Loucy (cell line): ENCODE measurements around the gene NCK1.

Source experiments
- EZH2phosphoT487 ChIP-seq: fragments of 200-600 bp; IDR thresholded peaks from 2 replicates; pipeline ENCODE4 v1.6.1; 2018; ENCODE audit warnings: antibody characterized with exemption, mild to moderate bottlenecking, moderate library complexity, borderline replicate concordance
- TF ChIP-seq, protein P1 (sequence below): fragments of 200-600 bp; sonication (generic); conservative IDR thresholded peaks from 2 replicates; pipeline ENCODE4 v1.5.1; 2014; ENCODE audit warnings: mild to moderate bottlenecking, antibody characterized with exemption, low read length

DNA sequence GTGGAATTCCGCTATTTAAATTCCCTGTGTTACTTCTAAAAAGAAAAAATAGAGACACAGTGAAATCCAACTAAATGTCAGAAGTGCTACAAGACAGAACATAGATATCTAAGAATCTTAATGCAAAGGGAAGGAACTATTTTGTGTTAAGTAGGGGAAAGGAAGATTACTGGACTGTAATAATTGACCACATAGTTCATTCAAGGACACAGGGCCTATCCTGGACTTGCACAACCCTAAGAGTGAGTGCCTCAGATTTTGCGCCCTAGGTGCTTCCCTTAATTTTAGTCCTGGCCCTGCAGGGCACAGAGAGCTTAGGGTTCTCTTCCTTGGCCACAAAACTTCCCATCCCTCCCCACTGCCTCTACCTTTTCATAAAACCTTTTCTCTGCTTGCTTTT, 92.2 kb downstream of the NCK1 start:
- TF ChIP-seq, protein P1, sequence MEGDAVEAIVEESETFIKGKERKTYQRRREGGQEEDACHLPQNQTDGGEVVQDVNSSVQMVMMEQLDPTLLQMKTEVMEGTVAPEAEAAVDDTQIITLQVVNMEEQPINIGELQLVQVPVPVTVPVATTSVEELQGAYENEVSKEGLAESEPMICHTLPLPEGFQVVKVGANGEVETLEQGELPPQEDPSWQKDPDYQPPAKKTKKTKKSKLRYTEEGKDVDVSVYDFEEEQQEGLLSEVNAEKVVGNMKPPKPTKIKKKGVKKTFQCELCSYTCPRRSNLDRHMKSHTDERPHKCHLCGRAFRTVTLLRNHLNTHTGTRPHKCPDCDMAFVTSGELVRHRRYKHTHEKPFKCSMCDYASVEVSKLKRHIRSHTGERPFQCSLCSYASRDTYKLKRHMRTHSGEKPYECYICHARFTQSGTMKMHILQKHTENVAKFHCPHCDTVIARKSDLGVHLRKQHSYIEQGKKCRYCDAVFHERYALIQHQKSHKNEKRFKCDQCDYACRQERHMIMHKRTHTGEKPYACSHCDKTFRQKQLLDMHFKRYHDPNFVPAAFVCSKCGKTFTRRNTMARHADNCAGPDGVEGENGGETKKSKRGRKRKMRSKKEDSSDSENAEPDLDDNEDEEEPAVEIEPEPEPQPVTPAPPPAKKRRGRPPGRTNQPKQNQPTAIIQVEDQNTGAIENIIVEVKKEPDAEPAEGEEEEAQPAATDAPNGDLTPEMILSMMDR = no peak
- no peak for TF ChIP-seq EZH2phosphoT487
